Panc1 (cell line): ENCODE results near the gene TRMT11. TPM values are rescaled to one million over a fixed set of nuclear protein-coding genes. Genes with fewer than 3 reads are reported as not detected.
"Not testable (repeated sequence)": the region's sequence is repeated elsewhere in the genome, so short reads cannot be mapped to it uniquely, and the experiment has no call there.

Source experiments
- ATAC-seq: fragments of 200-7000 bp; cut with Tn5 transposase; 2 replicates; pipeline ENCODE4 v1.9.1; 2020; ENCODE audit warnings: mild to moderate bottlenecking, moderate library complexity
- BruUV-seq: library from RNA; stranded (reverse); fragments of 400-500 nt; replicated peaks from 2 replicates; lab custom pipeline; 2021; lab: Mats Ljungman, UMichigan
- CTCF ChIA-PET: fragments of 300-600 bp; sonication (Branson Sonifier 250); formaldehyde crosslinking; loops from one replicate; lab custom pipeline; 2022; ENCODE audit warnings: antibody characterized with exemption; lab: Charles Lee
- POLR2A ChIA-PET: fragments of 300-600 bp; sonication (Branson Sonifier 250); formaldehyde crosslinking; loops from one replicate; lab custom pipeline; 2022; ENCODE audit warnings: antibody characterized with exemption; lab: Charles Lee
- DNase-seq: peaks from one replicate; pipeline ENCODE4 v3.0.0-alpha.2; 2010; ENCODE audit warnings: low read depth, low spot score
- H3K27ac ChIP-seq: 2 replicates; pipeline ENCODE4 v1.5.1; 2011; ENCODE audit warnings: mild to moderate bottlenecking, low read length, inconsistent platforms
- H3K27me3 ChIP-seq: fragments of 200-500 bp; sonication (Bioruptor generic); 2 replicates; pipeline ENCODE4 v1.6.0; 2014; ENCODE audit warnings: low read length, inconsistent platforms; ENCODE audit not compliant: control insufficient read depth, insufficient read depth
- H3K36me3 ChIP-seq: fragments of 200-500 bp; sonication (Bioruptor generic); 2 replicates; pipeline ENCODE4 v1.5.1; 2014; ENCODE audit warnings: inconsistent platforms, mild to moderate bottlenecking, low read length, moderate library complexity; ENCODE audit not compliant: control insufficient read depth, insufficient read depth
- H3K4me1 ChIP-seq: 2 replicates; pipeline ENCODE4 v1.5.1; 2011; ENCODE audit warnings: inconsistent platforms, mild to moderate bottlenecking, low read length, moderate library complexity; ENCODE audit not compliant: control insufficient read depth, insufficient read depth
- H3K4me3 ChIP-seq, 2 experiments: 2 replicates each; pipeline ENCODE4 v1.5.1; 2011 to 2012; ENCODE audit warnings: low read depth in 2 of 2, low read length in 2 of 2, mild to moderate bottlenecking in 2 of 2, inconsistent platforms in 1 of 2, moderate library complexity in 1 of 2
- H3K9me3 ChIP-seq: fragments of 200-500 bp; sonication (Bioruptor generic); 2 replicates; pipeline ENCODE4 v1.5.1; 2014; ENCODE audit warnings: low read depth, mild to moderate bottlenecking, inconsistent platforms, low read length, moderate library complexity; ENCODE audit not compliant: control insufficient read depth, insufficient read depth
- CTCF ChIP-seq: fragments of 450-650 bp; IDR thresholded peaks from 2 replicates; pipeline ENCODE4 v1.5.1; 2017; ENCODE audit warnings: mild to moderate bottlenecking
- REST ChIP-seq, 2 experiments: IDR thresholded peaks; 2 replicates each; pipeline ENCODE4 v1.6.1; 2011 to 2012; ENCODE audit warnings: low read depth in 2 of 2, control low read depth in 1 of 2, low read length in 1 of 2, mild to moderate bottlenecking in 1 of 2, moderate library complexity in 1 of 2; ENCODE audit not compliant: insufficient read depth in 1 of 2
- SIN3A ChIP-seq: IDR thresholded peaks from 2 replicates; pipeline ENCODE4 v1.6.1; 2012; ENCODE audit warnings: low read depth, mild to moderate bottlenecking, low read length, moderate library complexity, borderline replicate concordance; ENCODE audit not compliant: insufficient read depth
- in situ Hi-C: cut with HindIII; loops from 2 replicates; pipeline ENCODE4 v1.10.0; 2016; ENCODE audit warnings: low sequenced_read_pairs, low pct_unique_long_range_greater_than_20kb
- intact Hi-C: fragments of 100-400 bp; cut with micrococcal nuclease; formaldehyde crosslinking; loops from one replicate; pipeline ENCODE4 v1.10.0; 2022; ENCODE audit not compliant: unreplicated experiment
- total RNA-seq: library from RNA; stranded (reverse); gene quantifications from one replicate; pipeline ENCODE4 v1.2.1, GENCODE V29; 2021; ENCODE audit not compliant: unreplicated experiment

The TRMT11 gene
- total RNA-seq, 1 experiment from 2014 or later = 34.3 TPM

- ATAC-seq (no peak), DNase-seq (no peak)
- ChIA-PET CTCF (interaction anchor here (0.5 to 1.2 kb wide), 2 partner anchors 14 to 181 kb away, joined by 3 to 4 read pairs; partner anchors contain the start of gene HINT3), POLR2A (no interaction called here)
- H3K27me3 ChIP-seq = no peaks in the 10 kb centered on the region
- H3K9me3 ChIP-seq = no peaks in the 10 kb centered on the region
- TF ChIP-seq REST (IDR thresholded peaks at IDR 0.05; ENCODE audit: insufficient read depth in 1 of 2, low read depth in 2 of 2, low read length in 1 of 2) = no peak
- no peak for TF ChIP-seq CTCF
- no peak for TF ChIP-seq SIN3A
- H3K4me3 ChIP-seq = no peak overlapping the region
- no peaks in the 10 kb centered on the region for H3K4me1 ChIP-seq
- intact Hi-C loops = loop anchor here (5.0 kb wide), 2 partner anchors 188 to 658 kb away; no protein-coding TSS in a partner anchor
- no TSS peak for BruUV-seq
- H3K27ac ChIP-seq = no peak overlapping the region
- no peaks in the 10 kb centered on the region for H3K36me3 ChIP-seq
- in situ Hi-C loops = no loop called here
Measured at GRCh38 chr6:125970760-125971159, 15.6 kb upstream of the TRMT11 start.

GRCh38 chr6:125972478-125972877 lies 13.9 kb upstream of the TRMT11 start:
- in situ Hi-C loops, H3K4me3 ChIP-seq, DNase-seq, BruUV-seq, H3K36me3 ChIP-seq, H3K27me3 ChIP-seq, CTCF ChIA-PET, POLR2A ChIA-PET, ATAC-seq, H3K4me1 ChIP-seq, H3K9me3 ChIP-seq, H3K27ac ChIP-seq: not testable (repeated sequence)
- intact Hi-C loops = loop anchor here (5.0 kb wide), 2 partner anchors 190 to 660 kb away; no protein-coding TSS in a partner anchor

- TF ChIP-seq SIN3A (no peak), CTCF (peak; percentile 67; the same call in 1 of the 2 replicates)
- no TSS peak for BruUV-seq
- ATAC-seq = peak; percentile 91
Measured at GRCh38 chr6:125974214-125974866, 12.0 kb upstream of the TRMT11 start.

More at GRCh38 chr6:125974214-125974866, 12.0 kb upstream of the TRMT11 start:
- no peaks in the 10 kb centered on the region for H3K9me3 ChIP-seq
- DNase-seq = no peak
- in situ Hi-C loops (no loop called here), intact Hi-C loops (loop anchor here (2.0 to 5.0 kb wide), 3 partner anchors 116 to 662 kb away; no protein-coding TSS in a partner anchor)
- ChIA-PET CTCF (interaction anchor here (0.6 to 2.2 kb wide), 6 partner anchors 12 to 183 kb away, joined by 3 to 10 read pairs (median 4); partner anchors contain the start of genes HINT3, NCOA7 and TRMT11), POLR2A (interaction anchor here (1.1 kb wide), 1 partner anchor 184 kb away, joined by 3 read pairs; the partner anchor contains the start of gene NCOA7)
- H3K27ac ChIP-seq = no peak overlapping the region
- H3K36me3 ChIP-seq = no peaks in the 10 kb centered on the region
- H3K27me3 ChIP-seq = no peaks in the 10 kb centered on the region
- H3K4me1 ChIP-seq = no peaks in the 10 kb centered on the region
- no peak overlapping the region for H3K4me3 ChIP-seq
